GM18526 (cell line): Measurements from ENCODE around the gene SPAG17.

Source experiments
- POLR2A ChIP-seq: IDR thresholded peaks from 3 replicates; pipeline ENCODE4 v1.6.1; 2011; ENCODE audit not compliant: insufficient read length; ENCODE audit errors: extremely low read depth

The SPAG17 gene

DNA sequence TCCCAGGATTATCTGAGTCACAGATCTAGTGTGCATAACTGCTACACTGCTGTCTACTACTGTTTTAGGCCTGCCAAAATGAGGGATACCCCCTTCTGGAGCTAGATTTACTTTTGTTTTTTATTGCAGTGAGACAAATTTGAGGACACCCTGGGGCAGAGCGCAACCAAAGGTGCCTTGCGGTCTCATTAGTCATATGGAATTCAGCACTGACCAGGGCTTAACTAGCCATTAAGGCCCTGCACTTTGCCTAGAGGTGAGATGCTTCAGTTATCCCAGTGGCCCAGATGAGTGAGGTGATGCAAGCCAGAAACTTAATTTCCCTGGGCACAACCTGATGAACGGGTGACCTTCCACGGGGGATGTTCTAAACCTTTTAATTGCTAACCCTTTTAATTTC lies 998 bp upstream of the SPAG17 start:
- no peak for TF ChIP-seq POLR2A

GRCh38 chr1:118184739-118185083 lies 317 bp downstream of the SPAG17 start:
- no peak for TF ChIP-seq POLR2A

DNA sequence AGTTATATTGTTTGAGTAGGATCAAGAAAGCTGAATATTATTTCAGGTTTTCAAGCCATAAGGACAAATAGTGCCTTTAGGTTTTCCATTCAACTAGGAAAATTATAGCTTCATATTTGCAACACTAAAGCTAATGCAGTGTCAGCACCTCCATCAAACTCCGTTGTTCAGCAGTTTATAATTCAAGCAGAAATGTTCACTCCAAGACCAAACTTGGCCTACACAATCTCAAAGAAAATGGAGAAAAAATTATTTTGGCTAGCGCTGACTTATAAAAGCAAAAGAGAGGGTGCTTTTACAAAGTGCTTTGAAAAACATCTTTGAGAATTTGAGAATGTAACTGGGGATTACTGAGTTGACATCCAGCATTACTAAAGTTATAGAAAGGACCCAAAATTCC lies 1.4 kb downstream of the SPAG17 start:
- TF ChIP-seq POLR2A = no peak

DNA sequence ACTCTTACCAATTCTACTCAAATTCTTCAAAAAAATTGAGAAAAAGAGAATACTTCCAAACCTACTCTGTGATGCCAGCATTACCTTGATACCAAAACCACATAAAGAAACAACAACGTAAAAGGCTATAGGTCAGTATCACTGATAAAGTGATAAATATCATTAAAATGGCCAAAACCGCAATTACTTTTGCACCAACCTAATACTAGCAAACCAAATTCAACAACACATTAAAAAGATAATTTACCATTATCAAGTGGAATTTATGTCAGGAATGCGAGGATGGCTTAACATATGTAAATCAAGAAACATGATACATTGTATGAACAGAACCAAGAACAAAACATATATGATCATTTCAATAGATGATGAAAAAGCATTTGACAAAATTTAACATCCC lies 7.0 kb downstream of the SPAG17 start:
- TF ChIP-seq POLR2A = no peak

- TF ChIP-seq POLR2A = no peak
Observed at GRCh38 chr1:118169016-118169415, 16.0 kb downstream of the SPAG17 start.

DNA sequence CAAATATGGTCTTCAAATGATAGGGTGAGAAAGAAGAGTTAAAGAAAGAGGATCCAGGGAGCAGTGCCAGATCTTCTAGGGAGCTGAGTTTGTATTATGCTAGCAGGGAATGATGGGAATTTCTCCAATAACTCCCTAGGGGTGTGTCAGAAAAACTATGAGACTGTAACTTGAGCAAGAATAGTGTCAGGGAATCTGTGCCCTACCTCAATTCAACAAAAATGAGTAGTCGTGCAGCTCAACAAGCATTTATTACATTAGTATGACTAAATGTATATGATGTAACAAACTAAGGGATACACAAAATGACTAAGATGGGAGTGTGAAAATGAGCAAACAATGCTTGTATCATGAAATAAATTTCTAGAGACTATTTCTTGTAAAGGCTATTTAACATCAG lies 24.2 kb downstream of the SPAG17 start:
- no peak for TF ChIP-seq POLR2A

- TF ChIP-seq POLR2A = no peak
Observed at GRCh38 chr1:118159569-118159968, 25.5 kb downstream of the SPAG17 start.

DNA sequence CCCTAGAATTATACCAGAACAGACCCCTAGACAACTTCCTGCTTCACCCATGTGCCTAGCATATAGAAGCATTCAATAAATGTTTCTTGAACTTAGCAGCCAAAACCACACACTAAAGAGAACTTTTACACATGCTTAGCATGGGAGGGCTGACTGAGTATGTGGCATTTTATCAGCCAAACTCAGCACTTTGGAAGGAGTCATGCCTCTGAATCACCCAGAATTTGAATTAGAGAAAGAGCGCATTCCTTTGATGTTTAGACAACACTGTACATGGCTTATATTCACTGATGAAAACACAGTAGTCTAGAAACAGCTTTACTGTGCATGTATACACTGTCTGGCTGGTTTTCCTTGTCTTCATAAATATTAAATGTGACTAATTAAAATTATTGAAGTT lies 26.1 kb downstream of the SPAG17 start:
- no peak for TF ChIP-seq POLR2A

GRCh38 chr1:118157506-118157905 lies 27.5 kb downstream of the SPAG17 start:
- no peak for TF ChIP-seq POLR2A

GRCh38 chr1:118155106-118155505 lies 29.9 kb downstream of the SPAG17 start:
- no peak for TF ChIP-seq POLR2A

DNA sequence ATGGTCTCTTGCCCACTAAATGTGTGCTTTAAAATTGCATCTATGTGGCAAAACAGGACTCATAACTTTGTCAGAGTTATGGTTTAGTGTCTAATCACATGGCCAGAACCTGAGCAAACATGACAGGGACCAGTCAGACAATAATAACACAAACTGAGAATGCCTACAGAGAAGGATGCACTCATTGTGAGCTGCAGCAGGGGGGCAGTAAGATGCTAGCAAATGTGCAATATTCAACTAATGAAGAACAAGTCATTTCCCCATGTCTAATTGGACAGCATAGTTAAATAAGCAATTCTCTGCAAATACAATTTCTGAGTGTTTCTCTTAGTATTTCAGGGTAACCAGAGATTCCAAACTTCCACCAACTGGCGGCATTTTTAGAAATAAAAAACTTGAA lies 30.8 kb downstream of the SPAG17 start:
- no peak for TF ChIP-seq POLR2A

DNA sequence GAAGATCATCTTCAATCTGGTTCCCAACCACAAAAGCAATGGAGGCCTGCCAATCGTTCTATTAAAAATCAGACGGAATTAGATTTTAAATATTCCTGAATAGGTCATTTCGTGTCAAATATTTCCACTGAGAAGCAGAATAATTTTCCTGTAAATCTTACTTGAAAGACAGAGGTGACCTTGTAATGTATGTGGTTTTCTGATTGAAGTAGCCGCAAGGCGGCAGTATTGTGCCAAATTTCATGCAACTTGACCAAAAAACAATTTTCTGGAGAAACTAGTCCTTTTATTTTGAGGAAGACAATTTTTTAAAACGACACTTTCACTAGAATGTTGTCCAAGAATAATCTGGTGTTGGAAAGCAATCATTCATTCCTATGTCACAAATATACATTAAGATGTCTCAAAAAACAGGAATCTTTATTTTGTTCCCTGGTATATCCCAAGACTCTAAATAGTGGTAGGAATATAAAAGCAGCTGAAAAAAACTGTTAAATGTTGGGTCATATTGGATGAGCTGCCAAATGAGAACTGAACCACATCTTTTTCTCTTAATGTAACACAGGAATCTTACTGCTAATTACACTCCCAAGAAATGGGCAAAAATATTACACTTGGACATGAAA lies 33.6 kb downstream of the SPAG17 start:
- no peak for TF ChIP-seq POLR2A

GRCh38 chr1:118149799-118150198 lies 35.2 kb downstream of the SPAG17 start:
- TF ChIP-seq POLR2A = no peak

DNA sequence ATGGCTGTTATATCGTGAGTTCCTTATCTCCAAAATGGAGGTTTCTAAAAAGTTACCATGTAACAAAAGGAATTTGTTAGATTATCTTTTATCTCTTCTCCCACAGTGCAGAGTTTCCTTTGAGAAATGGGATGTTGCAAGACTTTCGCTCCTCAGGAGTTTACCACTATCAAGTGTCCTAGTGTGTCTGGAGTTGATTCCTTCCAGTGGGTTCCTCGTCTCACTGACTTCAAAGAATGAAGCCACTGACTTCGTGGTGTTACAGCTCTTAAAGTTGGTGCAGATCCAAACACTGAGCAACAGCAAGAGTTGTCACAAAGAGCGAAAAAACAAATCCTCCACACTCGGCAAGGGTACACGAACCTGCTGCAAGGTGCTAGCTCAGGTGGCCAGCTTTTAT lies 37.0 kb downstream of the SPAG17 start:
- no peak for TF ChIP-seq POLR2A

DNA sequence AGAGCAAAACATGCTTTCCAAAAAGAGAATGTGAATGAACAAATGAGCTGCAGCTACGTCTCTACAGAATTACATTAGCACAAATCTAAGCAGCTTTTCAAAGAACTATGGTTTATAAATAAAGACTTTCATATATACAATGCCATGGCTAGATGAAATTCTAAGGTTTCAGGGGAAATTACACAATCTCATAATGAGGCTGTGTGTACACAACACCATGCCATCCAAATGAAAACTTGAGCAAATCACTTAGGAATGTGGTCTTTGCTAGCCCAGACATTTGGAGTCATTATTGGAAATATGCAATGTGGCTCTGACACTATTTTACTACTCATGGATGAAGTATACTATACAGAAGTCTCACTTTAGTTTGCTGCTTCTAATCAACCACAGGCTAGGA lies 37.5 kb downstream of the SPAG17 start:
- TF ChIP-seq POLR2A = no peak

DNA sequence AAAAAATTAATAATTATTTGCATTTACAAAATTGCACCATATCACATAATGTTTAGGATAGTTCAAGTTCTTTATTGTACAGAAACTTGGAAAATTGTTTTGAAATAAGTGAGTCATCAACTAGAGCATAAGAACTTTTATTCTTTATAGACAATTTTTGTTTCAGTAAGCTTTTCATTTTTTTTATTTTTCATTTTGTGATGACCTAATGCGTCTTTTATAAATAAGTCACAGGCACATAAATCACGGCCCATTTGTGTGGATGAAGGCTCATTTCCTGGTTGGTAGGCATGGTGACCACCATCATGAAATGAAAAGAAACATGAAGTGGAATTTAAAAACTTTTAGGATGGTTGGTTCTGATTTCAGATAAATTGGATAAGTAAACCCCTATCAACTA lies 39.3 kb downstream of the SPAG17 start:
- no peak for TF ChIP-seq POLR2A

- TF ChIP-seq POLR2A = no peak
Observed at GRCh38 chr1:118144684-118145083, 40.3 kb downstream of the SPAG17 start.

GRCh38 chr1:118143831-118144230 lies 41.2 kb downstream of the SPAG17 start:
- TF ChIP-seq POLR2A = no peak
